Epithelial cell of esophagus (primary cell): ENCODE data around the gene AMER3.

Source experiments
- DNase-seq: peaks from one replicate; pipeline ENCODE4 v3.0.0; 2010; ENCODE audit warnings: low read depth
- H3K4me3 ChIP-seq: 2 replicates; pipeline ENCODE4 v1.5.1; 2011; ENCODE audit warnings: mild to moderate bottlenecking, low read length, control low read depth
- CTCF ChIP-seq: IDR thresholded peaks from 2 replicates; pipeline ENCODE4 v1.5.1; 2011; ENCODE audit warnings: low read depth, mild to moderate bottlenecking, low read length, control low read depth, inconsistent platforms; ENCODE audit not compliant: insufficient read depth; ENCODE audit errors: missing control alignments

The AMER3 gene

GRCh38 chr2:130762910-130763385 is 7.6 kb downstream of the AMER3 start:
- TF ChIP-seq CTCF: no peak

DNA sequence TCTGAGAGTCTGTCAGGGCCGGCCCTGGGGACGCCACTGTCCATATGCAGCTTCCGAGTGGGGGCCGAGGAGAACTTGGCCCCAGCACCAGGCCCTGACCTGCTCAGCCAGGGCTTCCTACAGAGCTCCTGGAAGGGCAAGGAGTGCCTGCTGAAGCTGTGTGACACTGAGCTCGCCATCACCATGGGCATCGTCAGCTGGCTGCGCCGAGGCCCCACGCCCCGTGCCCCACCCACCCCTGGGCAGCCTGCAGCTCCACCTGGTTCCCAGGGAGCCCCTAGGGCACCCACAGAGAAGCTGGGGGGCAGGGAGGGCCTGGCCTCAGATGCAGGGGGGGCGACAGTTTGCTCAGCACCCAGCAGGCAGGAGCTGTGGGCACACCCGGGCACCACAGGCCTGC is 8.1 kb downstream of the AMER3 start:
- no peak for TF ChIP-seq CTCF
- no peak overlapping the region for H3K4me3 ChIP-seq
- DNase-seq: no peak

More at GRCh38 chr2:130762910-130763385, 7.6 kb downstream of the AMER3 start:
- H3K4me3 ChIP-seq: no peak overlapping the region
- no peak for DNase-seq

- no peak overlapping the region for H3K4me3 ChIP-seq
- no peak for DNase-seq
- TF ChIP-seq CTCF: no peak
Measured at GRCh38 chr2:130764035-130764820, 8.9 kb downstream of the AMER3 start.

- no peak for TF ChIP-seq CTCF
- H3K4me3 ChIP-seq: no peak overlapping the region
- no peak for DNase-seq
Measured at GRCh38 chr2:130764821-130765115, 9.4 kb downstream of the AMER3 start.

GRCh38 chr2:130765464-130765863 is 10.1 kb downstream of the AMER3 start:
- no peak for TF ChIP-seq CTCF
- DNase-seq: no peak
- no peak overlapping the region for H3K4me3 ChIP-seq

GRCh38 chr2:130766037-130766436 is 10.7 kb downstream of the AMER3 start:
- no peak for DNase-seq
- no peak overlapping the region for H3K4me3 ChIP-seq
- no peak for TF ChIP-seq CTCF

- no peak overlapping the region for H3K4me3 ChIP-seq
- no peak for DNase-seq
- no peak for TF ChIP-seq CTCF
Measured at GRCh38 chr2:130766711-130767407, 11.5 kb downstream of the AMER3 start.
